M059J (cell line): ENCODE results near the gene RYR3. TPM values are rescaled to one million over a fixed set of nuclear protein-coding genes. Genes with fewer than 3 reads are reported as not detected.
"Not testable (repeated sequence)": the region's sequence is repeated elsewhere in the genome, so short reads cannot be mapped to it uniquely, and the experiment has no call there.

Experiments
- DNase-seq: peaks from one replicate; pipeline ENCODE4 v3.0.0-alpha.2; 2012; ENCODE audit warnings: low read depth
- total RNA-seq: library from RNA; depleted of rRNA; stranded (reverse); fragments of >200 nt; shearing (Covaris generic); gene quantifications from 2 replicates; pipeline ENCODE4 v1.2.3, GENCODE V29; 2014

RYR3 gene
- total RNA-seq, 1 experiment from 2014 or later, result not detected

DNA sequence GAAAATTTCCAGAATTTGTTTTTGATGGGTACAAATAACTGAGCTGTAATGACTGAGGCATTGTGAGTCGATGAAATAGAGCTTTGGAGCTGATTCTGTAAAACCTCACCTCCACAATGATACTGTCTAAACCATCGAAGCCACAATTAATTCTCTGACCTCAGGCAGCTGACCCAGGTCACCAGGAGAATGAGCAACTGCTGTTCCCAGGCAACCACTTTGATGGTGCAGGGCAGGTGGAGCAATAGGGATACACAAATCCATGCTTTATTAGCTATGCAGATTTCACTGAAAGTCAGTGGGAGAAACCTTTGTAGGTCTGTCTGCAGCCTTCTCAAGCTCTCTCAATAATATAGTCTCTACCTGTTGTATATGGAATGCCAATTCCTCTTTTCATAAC is 204.4 kb downstream of the RYR3 start:
- DNase-seq, result no peak

DNA sequence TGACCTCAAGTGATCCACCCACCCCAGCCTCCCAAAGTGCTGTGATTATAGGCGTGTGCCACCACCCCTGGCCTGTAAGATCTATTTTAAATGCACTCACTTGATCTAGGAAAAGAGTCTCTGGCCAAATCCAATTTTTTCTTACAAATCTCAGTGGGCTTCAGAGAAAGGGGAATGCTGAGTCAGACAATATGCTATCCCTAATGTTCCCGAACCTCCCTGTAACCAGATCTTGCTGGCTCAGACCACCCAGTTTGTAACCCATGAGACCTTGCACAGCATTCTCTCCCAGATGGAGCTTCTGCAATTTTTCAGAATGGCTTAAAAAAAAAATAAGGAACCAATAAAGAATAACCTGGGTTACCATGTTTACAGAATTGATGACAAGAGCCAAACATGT is 205.8 kb downstream of the RYR3 start:
- no peak for DNase-seq

DNA sequence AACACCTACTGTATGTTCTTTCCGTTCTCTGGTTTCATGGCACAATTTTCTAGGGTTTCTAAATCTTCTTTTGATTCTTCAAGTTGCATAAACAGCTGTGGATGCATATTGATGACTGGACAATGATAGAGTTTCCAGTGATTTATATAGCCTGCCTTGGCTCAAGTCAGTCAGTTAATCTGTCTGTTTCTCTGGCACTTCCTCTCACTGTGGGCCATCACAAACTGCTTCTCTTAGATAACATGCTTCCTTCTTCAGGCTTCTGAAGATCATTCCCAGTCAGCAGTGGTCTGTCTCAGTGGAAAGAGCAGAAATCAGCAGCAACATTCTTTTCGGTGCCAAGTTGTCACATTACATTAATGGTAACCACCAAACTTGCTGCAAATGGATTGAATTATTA is 207.2 kb downstream of the RYR3 start:
- no peak for DNase-seq

DNA sequence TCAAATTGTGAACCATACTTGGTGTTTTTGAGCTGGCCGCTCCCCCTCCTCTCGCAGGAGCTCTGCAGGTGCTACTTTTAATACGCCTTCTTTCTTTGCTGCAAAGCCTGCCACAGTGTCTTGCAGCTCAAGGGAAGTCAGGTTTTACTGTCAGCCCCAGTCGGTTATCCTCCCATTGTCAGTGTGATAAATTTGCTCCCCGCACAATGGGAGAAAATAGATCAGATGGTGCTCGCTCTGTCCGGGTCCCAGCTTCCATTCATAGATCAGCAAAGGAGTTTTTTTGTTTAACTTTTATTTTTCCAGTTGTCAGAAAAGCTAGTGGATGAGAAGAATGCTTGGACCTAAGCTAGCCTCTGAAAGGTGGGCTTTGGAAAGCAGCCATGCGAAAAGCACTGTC is 207.7 kb downstream of the RYR3 start:
- DNase-seq, result no peak

DNA sequence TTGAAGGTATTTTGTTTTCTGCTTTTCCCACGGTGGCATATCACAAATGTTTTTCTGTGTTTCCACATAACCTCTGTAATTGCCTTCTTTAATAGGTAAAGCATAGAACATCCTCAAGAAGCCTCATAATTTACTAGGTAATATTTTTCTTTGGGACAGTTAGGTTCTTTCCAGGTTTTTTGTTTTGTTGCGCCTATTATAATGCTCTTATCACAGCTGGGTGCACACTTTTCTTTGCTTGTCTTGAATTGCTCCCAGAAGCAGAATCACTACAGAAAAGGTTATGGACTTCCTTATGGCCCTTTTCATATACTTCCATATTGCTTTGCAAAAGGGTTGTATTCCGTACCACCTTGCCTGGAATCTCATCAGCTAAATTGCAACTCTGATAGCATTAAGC is 213.5 kb downstream of the RYR3 start:
- no peak for DNase-seq

DNA sequence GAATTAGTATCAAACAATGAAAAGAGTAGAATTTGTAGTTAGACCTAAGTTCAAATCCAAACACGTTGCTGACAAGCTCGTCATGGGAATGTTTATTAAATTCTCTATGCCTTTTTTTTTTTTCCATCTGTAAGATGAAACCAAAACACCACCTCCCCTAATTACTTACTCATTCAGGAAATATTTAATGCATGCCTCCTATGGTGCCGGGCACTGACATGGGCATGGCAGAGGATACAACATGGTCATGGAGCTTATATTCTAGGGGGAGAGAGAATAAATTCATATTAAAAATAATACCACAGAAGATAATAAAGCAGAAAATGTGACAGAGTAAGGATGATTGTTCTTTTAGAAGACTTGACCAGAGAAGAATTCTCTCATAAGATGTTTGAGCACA is 215.8 kb downstream of the RYR3 start:
- DNase-seq, result no peak

DNA sequence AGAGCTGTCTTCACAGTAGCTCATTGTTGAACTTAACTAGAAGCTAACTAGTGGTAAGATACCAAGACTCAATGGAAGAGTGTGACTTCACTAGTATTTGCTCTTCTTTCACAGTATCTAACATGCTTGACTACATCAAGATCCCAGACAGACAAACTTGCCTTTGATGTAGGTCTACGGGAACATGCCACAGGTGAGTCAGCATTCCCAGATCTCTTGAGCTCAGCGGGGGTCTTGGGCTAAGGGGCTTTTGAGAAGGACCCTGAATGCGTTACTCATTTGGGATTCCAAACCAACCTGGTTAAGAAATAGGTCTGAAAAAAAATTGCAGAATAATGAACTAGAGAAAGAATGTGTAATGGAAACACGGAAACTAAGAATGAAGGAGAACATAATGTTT is 222.4 kb downstream of the RYR3 start:
- DNase-seq, result no peak

DNA sequence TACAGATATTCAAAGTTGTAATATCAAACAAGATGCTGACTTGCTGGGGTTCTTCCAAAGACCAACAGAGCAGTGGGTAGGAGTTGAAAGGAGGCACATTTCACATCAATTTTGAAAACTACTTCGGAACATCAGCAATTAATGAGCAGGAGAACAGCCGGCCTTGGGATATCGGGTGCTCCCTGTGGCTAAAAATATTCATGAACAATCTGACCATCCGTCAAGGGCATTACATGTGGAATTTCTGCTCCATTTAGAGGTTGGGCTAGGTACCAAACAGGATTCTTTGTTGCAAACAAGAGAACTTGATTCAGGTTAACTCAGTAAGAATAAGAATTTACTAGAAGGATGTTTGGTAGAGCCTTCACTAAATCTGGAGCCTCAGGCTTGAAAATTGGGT is 223.9 kb downstream of the RYR3 start:
- DNase-seq, result no peak

DNA sequence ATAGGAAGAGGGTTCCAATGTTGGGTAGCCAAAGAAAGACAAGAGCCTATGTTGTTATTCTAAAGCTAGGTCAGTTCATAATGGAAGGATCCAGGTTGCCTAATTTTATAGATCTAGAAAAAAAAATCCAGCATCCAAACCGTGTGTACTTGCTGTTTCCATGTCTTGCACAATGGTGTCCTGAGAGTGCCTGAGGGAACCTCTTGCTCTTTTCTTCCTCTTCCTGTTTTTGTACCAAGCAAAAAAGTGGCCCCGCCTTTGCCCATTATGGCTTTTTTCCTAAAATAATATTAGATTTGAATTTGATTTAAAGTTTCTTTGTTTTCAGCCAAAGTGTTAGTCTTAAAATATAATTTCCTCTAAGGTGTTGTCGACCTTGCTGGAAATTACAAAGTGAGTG is 224.4 kb downstream of the RYR3 start:
- DNase-seq, result no peak

DNA sequence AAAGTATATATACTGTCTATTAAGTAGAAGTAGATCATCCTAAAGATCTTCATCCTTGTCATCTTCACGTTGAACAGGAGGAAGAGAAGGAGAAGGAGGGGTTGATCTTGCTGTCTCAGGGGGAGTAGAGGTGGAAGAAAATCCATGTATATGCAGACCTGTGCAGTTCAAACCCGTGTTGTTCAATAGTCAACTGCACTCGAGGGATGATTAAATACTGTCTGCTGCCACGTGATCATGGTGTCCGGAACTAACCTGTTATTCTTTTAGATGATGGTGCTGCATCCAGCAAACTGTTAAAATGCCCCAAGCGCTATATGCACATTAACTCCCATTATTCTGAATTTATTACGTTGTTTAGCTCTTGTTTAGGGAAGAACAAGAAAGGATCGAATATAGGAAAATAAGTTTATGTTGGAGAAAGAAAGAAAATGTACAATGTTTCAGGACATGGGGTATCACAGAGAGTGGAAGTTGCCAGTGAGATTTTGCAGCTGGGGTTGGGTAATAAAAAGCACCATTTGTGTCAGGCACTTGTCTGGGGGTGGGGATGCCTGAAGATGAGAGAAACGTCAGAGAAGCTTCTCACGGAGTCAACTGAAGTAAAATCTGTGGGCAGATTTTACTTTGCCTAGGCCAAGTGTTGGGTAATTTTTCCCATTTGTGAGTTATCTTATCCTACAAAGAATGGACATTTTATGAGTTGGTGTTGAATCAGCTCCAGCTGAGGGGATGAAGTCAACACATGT is 229.2 kb downstream of the RYR3 start:
- DNase-seq, result no peak

DNA sequence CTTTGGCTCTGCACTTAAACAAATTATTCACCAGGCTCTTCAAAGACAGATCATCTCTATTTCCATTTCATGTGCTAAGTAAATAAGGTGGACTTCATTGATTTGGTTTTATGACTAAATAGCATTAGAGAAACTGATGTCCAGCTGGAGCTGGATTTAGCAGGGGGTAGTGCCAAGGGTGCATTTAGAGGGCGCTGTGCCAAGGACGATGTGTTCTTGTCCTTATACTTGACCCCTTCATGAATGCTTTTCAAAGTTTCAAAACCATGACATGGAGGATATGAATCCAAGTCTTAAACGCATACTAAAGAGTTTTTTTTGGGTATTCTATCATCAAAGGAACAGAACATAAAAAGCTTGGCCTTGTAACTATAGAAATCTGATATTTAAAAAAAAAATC is 233.2 kb downstream of the RYR3 start:
- DNase-seq, result no peak

DNA sequence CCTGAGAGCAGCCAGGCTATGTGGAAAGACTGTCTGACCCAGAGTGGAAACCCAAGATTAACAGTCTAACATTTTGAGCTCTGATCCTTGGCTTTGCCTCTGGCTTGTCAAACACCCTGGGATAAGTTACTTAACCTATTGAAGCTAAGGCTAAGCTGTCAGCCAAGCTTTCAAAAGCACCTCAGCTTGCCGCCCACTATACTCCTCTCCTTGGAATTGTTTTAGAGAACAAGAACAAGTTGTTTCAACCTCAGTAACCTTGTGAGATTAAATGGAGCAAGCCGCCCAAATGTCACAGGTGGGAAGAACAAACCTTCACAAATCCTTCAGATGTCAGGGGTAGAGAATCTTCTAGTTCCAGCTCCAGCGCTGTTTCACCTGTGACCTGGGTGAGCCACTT is 235.1 kb downstream of the RYR3 start:
- DNase-seq, result no peak

DNA sequence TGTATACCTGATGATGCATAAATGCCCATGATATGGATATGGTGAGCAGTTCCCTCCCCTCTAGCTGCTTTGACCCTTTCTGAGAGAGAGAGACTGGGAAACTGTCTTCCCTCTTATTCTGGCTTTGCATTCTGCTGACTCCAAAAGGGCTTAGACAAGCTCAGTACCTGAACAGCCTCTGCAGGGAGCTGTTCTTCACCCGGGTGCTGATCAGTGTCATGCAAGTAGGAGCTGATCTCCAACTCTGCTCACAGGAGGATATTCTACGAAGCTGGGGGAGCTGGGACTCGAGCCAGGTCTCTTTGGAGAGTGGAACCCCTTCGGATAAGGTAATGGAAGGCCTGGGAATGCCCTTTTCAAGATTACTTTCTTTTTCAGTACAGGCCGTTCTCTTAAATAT is 237.1 kb downstream of the RYR3 start:
- peak; percentile 39 for DNase-seq

DNA sequence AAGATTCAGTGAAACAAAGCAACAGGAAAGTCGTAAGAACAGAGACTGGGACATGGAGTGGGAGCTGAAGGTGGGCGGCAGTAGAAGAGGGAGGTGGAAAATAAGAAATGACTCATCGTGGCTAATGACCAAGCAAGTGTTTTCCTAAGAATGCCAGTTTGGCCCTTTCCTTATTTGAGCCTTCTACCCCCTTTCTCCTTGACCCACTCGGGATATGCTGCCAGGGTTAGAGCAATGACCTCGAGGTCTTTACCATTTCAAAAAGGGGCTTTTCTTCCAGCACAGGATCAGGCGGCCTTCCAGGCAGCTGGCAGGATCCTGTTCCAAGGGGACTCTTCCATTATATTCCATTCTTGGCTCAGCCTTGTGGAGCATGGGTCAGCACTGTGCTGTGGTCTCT is 241.1 kb downstream of the RYR3 start:
- no peak for DNase-seq

DNA sequence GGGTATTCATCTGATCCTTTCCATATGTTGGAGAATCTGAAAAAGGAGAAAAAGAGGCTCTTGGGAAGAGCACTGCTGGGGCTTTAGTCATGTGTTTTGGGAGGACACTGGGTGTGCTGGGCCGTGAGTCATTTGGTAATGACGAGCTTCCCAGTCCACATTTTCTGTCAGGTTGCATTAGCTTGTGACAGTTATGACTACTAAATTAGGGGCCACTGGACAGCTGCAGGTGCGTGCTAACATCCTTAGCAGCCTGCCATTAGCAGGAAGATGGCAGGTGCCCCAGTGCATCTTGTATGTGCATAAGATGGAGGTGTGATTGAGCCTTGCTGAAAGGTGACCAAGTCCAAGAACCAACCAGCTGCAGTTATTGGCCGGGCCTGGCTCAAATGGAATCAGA is 242.4 kb downstream of the RYR3 start:
- DNase-seq, result no peak

DNA sequence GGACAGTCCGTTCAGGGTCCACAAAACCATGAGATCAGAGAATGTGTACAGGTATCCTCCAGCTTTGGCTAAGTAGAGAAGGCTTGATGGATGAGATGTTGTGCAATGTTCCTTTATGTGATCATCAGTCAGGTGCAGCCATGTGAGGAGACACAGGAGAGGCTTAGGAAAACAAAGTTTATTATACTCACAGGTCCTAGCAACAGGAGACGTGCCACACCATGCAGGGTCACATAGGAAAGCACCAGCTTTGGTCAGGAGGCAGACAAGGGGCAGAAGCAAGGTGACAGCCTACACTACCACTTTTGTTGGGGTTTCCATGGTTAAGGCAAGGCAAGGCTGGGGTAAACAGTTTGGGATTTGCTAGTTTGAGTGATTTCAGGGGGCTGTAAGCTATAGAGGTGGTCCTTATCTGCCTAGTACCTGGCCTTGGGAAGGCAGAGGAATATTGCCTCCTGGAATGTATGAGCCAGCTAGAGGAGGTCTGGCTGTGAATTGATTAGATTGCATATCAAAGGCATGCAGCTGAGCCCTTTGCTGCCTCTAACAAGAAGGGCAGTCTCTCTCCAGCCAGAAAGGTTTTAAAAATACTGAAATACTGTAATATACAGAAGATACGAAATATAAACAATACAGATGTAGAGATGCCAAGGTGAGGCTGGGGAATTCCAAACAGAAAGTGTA is 248.6 kb downstream of the RYR3 start:
- no peak for DNase-seq

DNA sequence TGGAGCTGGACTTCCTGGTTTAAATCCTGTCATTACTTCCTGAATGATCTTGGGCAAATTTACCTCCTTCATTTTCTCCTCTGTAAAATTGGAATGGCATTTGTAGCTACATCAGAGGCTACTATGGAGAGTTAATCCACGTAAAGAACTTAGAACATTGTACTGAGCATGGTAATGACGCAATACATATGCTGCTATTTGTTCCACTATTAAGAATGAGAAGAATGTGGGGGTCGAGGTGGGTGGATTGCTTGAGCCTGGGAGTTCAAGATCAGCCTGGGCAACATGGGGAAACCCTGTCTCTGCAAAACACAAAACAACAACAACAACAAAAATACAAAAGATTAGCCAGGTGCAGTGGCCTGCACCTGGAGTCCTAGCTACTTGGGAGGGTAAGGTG is 250.6 kb downstream of the RYR3 start:
- no peak for DNase-seq

DNA sequence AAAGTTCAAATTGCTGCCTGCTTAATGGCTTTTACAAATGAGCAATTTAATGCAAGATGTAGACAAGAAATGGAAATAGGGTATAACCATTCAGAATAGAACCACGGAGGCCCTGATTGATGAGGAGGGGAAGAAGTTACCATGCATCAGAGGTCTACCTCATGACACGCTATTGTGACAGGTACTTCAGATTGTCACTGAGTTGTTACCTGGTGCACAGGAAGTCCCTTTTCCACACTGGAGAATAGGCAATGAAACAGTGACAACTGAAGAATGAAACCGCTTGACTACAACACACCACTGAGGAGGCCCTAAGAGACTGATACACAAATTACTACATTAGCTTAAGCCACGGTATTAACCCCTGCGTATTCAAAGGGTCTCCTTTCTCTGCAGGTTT is 251.2 kb downstream of the RYR3 start:
- no peak for DNase-seq

DNA sequence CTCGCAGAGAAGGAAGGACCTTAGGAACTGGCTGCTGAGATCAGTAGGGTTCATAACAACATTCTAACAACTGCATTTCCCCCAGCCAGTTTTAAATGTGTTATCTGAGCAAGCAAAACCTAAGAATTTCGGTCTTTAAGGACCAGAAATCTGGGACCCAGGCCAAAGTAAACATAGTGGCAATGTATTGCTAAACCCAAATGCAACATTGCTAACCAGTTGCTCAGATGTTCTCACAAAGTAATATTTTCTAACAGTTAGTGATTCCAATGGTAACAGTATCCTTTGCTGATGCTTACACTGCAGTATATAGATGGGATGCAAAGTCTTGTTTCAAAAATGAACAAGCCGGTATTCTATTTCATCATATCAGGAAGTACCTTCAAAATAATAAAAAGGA is 254.3 kb downstream of the RYR3 start:
- peak; percentile 29 for DNase-seq

DNA sequence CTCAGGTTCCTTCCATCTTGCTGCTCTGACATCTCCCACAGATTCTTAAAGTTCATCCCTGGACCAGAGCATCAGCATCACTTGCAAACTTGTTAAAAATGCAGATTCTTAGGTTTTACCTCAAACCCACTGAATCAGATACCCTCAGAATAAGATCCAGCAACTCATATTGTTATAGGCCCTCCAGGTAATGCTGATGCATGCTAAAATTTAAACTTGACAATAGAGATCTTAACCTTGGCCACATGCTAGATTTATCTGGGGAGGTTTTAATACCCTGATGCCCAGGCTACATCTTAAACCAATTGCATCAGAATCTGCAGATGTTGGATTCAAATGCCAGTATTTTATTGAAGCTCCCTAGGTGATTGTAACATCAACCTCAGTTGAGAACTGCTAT is 256.9 kb downstream of the RYR3 start:
- no peak for DNase-seq

DNA sequence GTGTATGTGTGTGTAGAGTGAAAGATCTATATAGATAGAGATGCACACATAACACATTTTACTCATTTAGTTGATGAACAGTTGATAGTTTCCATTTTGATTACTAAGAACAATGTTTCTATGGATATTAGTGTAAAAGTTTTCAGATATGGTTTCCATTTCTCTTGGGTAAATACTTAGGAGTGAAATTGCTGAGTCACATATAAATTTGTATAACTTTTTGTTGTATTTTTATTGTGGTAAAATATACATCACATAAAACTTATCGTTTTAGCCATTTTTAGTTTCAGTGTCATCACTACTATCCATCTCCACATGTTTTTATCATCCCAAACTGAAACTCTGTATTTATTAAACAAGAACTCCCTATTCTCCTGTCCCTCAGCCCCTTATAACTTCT is 258.3 kb downstream of the RYR3 start:
- no peak for DNase-seq

DNA sequence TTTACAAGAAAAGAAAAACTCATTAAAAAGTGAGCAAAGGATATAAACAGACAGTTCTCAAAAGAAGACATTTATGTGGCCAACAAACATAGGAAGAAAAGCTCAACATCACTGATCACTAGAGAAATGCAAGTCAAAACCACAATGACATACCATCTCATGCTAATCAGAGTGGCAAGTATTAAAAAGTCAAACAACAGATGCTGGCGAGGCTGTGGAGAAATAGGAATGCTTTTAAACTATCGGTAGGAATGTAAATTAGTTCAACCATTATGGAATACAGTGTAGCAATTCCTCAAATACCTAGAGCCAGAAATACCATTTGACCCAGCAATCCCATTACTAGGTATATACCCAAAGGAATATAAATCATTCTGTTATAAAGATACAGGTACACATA is 267.1 kb downstream of the RYR3 start:
- not testable (repeated sequence) for DNase-seq

DNA sequence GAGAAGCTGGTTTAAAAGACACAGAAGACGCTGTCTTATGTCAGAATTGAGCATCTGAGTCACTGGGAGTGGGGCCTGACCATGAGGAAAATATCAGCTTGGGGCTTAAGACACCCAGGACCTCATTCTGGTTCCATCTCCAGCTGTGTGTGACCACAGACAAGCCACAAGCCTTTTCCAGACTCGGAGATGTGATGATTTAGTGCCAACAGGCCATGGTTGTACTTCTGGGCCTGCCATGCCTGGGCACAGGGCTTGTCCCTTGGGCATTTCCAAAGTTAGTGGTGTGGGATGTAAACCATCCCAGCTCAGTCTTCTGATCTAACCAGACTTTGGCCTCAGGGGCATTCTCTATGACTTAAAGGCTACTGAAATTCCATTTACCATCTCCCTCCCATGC is 269.8 kb downstream of the RYR3 start:
- DNase-seq, result peak; percentile 55

DNA sequence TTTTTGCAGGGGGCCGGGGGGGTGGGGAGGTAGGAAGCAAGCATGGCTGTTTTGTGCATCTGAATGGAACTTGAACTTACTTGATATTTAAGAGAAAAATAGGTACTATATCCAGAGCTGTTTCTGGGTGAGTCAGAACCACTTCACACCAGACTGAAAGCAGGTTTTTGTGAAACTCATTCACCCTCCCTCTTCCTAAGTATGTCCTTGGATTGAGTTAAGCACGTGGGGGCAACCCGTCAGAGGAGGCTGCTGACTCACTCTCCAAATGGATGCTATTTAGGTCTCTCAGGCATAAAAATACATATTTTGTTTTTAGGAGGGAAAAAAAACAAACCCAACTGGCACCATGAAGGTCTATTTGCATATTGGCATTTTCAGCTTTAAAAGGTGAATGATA is 270.3 kb downstream of the RYR3 start:
- DNase-seq, result peak; percentile 58
